Stimulated activated CD4-positive, alpha-beta T cell treated with anti-CD3 and anti-CD28 coated beads, Interleukin-12 subunit alpha, Interleukin-12 subunit beta, amount 100 ng/mL, for 4 hours (primary cell): ENCODE data around the gene CISD3.
"Not testable (repeated sequence)": the region's sequence is repeated elsewhere in the genome, so short reads cannot be mapped to it uniquely, and the experiment has no call there.

ENCODE experiments used
- DNase-seq: peaks from one replicate; pipeline ENCODE4 v3.0.0-alpha.2; 2020

The CISD3 gene

DNA sequence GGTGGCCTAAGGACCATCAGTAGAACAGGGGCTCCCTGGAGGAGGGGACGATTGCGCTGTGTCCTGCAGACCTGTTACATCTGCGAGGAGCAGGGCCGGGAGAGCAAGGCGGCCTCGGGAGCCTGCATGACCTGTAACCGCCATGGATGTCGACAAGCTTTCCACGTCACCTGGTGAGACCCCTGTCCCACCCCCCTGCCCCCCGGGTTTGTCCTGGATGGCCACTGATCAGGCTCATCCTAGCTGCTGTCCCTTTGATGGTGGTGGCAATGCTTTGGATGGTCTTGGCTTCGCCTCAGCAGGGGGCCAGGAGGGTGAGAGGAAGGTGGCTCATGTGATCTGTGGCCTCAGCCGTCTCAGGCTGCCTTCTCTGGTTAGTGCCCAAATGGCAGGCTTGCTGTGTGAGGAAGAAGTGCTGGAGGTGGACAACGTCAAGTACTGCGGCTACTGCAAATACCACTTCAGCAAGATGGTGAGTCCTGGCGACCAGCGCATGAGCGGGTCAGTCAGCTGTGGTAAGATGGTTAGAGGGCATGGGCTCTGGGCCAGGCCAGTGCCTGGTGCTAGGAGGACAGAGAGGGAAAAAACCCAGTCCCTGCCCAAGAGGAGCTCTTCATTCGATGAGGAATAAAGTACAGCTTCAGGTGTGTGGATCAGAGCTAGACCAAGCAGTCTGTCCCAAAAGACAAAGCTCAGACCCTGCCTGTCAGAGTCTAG, 20.9 kb upstream of the CISD3 start:
- no peak for DNase-seq

GRCh38 chr17:38709864-38710603, 20.1 kb upstream of the CISD3 start:
- DNase-seq = no peak

- DNase-seq = no peak
Measured at GRCh38 chr17:38710604-38710962, 19.6 kb upstream of the CISD3 start.

GRCh38 chr17:38710985-38711384, 19.2 kb upstream of the CISD3 start:
- DNase-seq = no peak

DNA sequence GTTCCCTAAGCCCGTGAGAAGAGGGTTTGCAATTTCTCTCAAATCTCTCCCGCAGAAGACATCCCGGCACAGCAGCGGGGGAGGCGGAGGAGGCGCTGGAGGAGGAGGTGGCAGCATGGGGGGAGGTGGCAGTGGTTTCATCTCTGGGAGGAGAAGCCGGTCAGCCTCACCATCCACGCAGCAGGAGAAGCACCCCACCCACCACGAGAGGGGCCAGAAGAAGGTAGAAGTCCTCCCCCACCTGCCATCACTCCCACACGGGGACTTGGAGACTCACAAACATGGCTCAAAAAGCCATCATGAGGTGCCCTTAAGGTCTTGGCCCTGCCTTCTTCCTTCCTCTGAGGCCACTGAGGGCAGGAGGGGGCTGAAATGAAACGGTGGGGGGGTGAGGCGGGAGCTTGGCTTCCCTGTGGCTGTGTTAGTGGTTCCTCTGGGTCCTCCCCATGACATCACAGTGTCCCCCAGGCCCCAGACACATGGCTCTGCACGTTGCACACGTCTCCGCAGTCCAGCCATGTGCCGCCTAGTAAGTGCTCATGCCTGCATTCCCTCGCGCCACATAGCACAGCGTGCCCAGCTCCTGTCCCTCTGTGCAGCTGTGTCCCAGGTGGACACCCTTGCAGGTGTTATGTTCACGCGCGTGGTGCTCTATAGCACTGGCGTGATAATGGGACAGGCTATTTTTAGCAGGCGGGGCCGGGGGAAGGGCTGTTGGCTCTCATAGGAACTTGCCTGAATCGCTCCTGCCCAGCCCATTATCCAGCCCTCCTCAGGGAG, 18.2 kb upstream of the CISD3 start:
- DNase-seq = no peak

DNA sequence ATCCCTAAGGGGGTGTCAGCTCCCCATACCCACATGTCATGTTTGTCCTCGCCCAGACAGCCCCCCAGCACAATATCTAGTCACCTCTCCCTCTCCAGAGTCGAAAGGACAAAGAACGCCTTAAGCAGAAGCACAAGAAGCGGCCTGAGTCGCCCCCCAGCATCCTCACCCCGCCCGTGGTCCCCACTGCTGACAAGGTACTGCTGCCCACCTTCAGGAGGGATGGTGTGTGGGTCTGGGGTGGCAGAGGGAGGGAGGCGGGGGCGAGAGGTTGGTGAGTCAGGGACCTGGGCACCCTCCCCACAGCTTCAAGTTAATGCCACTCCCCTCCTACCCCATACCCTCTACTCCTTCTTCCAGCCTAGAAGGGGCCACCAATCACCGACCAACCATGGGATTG, 17.5 kb upstream of the CISD3 start:
- no peak for DNase-seq

GRCh38 chr17:38713456-38714075, 16.6 kb upstream of the CISD3 start:
- no peak for DNase-seq

GRCh38 chr17:38715216-38715943, 14.8 kb upstream of the CISD3 start:
- no peak for DNase-seq

DNA sequence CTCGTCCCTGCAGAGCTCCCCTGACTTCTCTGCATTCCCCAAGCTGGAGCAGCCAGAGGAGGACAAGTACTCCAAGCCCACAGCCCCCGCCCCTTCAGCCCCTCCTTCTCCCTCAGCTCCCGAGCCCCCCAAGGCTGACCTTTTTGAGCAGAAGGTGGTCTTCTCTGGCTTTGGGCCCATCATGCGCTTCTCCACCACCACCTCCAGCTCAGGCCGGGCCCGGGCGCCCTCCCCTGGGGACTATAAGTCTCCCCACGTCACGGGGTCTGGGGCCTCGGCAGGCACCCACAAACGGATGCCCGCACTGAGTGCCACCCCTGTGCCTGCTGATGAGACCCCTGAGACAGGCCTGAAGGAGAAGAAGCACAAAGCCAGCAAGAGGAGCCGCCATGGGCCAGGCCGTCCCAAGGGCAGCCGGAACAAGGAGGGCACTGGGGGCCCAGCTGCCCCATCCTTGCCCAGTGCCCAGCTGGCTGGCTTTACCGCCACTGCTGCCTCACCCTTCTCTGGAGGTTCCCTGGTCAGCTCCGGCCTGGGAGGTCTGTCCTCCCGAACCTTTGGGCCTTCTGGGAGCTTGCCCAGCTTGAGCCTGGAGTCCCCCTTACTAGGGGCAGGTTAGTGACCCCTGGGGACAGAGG, 13.7 kb upstream of the CISD3 start:
- DNase-seq = no peak

DNA sequence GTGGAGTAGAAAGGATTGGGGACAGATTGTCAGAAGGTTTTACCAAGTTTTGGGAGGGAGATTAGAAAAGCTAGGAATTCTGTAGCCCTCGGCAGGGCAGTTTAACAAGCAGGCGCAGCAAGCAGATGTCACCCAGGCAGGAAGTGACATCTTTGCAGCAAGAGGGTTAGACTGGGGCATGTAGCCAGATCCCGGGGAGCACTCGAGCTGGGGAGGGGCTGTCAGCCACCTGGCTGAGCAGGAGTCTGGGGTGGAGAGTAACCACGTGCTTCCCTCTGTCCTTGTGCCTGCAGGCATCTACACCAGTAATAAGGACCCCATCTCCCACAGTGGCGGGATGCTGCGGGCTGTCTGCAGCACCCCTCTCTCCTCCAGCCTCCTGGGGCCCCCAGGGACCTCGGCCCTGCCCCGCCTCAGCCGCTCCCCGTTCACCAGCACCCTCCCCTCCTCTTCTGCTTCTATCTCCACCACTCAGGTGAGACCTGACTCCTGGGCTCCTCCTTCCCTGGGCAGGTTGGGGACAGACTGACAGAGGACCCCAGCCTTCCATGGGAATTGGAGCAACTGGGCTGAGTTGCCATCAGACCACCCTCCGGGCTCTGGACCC, 12.9 kb upstream of the CISD3 start:
- DNase-seq = no peak

DNA sequence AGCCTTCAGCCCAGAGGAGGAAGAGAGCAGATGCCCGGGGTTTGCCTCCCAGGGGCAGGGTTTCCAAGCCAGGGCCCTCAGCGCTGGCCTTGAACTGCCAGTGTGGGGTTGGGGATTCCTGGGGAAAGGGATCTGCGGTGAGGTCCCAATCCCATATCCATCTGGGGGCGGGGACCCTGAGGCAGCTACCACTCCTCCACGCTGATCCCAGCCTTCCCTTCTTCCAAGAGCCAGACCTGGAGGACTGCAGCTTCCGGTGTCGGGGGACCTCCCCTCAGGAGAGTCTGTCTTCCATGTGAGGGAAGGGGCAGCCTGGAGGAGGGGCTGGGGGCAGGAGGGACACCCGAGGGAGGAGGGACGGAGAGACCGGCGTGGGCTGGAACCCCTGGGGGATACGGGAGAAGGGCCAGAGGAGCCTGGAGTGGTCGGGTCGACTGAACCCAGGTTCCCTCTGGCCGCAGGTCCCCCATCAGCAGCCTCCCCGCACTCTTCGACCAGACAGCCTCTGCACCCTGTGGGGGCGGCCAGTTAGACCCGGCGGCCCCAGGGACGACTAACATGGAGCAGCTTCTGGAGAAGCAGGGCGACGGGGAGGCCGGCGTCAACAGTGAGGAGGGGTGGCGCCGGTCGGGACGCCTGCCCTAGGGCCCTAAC, 10.7 kb upstream of the CISD3 start:
- DNase-seq = no peak

DNA sequence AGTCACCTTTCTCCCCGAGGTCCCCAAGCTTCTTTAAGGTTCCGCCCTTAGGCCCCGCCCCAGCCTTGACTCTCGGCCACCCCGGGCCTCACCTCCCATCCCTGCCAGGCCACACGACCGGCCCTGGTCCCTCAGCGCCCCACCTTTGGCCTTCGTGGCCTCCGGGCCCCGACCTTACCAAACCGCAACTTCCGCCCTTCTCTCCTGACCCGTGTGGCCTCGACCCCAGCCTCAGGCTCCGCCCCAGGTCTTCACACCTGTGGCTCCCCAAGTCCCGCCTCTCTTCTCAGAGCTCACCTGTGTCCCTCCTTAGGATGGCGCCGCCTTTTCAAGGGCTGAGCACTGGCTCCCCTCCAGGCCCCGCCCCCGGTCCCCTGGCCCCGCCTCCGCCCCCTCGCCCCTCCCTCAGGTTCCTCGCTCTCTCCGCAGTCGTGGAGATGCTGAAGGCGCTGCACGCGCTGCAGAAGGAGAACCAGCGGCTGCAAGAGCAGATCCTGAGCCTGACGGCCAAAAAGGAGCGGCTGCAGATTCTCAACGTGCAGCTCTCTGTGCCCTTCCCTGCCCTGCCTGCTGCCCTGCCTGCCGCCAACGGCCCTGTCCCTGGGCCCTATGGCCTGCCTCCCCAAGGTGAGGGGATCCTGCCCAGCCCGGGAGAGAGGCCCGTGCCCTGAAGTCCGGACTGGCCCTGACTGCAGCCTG, 10.0 kb upstream of the CISD3 start:
- DNase-seq = no peak

DNA sequence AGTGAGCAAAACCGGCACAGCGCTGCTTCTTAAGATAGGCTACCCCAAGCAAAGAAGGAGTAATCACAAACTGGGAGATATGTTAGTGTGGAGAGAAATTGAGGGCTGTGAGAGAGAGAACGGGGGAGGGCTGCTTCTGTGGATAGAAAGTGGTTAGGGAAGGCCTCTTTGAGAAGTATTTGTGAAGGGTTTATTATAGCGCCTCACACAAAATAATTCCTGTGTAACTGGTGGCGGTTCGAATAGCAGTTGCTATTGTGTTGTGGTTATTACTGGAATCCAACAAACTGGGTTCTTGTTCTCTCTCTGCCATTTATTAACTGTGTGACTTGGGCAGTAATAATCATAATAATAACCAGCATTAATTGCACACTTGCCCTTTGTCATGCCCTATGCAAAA, 9.2 kb upstream of the CISD3 start:
- DNase-seq = no peak

- DNase-seq = no peak
Measured at GRCh38 chr17:38721802-38722201, 8.3 kb upstream of the CISD3 start.

DNA sequence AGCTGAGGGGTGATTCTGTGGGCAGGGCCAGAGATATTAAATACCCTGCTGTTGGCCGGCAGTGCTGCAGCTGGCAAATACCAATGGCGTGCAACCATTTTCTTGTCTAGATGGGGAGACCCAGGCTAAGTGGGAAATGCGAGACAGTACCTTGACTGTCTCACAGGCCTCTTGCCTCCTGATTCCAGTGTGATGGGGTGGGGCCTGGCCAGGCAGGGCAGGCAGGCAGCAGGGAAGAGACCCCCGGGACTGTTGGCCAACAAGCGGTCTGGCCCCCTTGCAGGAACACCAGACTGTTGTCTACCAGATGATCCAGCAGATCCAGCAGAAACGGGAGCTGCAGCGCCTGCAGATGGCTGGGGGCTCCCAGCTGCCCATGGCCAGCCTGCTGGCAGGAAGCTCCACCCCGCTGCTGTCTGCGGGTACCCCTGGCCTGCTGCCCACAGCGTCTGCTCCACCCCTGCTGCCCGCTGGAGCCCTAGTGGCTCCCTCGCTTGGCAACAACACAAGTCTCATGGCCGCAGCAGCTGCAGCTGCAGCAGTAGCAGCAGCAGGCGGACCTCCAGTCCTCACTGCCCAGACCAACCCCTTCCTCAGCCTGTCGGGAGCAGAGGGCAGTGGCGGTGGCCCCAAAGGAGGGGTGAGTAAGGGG, 5.7 kb upstream of the CISD3 start:
- no peak for DNase-seq

DNA sequence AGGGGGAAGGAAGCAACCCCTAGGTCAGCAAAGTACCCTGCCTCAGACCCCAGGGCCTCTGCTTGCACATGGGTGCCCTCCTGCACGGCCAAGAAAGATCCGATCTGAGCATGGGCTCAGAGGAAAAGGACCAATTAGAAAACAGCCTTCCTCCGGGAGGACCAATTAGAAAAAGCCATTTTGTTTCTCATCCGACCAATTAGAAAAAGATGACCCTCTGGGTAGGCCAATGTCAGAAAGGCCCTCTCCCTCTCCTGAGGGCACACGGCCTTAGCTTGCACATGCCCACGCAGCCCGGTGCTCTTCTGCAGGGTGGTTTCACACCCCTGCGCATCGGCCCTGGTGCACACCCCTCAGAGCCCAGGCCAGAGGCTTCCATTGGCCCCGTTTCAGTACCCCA, 5.1 kb upstream of the CISD3 start:
- DNase-seq = no peak

DNA sequence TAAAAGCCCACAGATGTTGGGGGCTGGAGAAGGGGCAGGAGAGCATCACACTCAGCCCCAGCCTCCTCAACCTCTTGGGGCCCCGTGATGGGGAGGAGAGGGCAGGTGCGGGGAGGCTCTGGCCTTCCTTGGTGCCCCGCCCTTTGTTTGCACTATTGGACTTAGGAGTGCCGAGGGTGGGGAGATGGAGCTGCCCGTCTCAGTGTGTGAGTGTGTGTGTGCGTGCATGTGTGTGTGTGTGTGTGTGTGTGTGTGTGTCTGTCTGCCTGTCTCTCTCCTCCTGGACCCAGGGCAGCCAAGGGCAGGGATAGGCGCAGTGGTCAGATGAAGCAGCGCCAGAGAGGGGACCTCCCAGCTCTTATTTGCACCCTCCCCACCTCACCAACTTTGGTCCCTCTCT, 4.0 kb upstream of the CISD3 start:
- not testable (repeated sequence) for DNase-seq

- peak; percentile 65 for DNase-seq
Measured at GRCh38 chr17:38727736-38728135, 2.4 kb upstream of the CISD3 start.

GRCh38 chr17:38728290-38728831, 1.8 kb upstream of the CISD3 start:
- peak; percentile 46 for DNase-seq

DNA sequence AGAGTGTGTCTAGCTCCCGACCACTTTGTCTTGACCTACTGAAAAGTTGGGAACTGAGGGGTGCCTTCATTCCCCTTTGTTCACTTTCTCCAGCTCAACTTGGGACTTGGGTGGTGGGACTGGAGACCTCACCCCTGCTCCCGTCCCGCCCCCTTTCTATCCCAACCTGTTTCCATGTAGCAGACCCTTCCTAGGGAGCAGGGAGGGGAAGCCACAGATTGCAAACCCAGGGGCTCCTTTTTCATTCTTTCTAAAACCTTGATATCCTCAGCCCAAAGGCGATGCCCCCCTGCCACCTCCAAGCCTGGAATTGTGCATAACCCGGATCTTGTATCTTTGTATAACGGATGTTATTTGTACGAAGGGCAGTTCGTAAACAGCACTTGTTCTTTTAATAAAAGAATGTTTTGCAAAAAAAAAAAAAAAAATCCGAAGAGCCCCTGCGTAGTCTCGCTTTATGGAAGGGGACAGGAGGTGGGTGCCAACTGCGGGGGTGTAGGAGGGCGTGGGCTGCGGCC, 714 bp upstream of the CISD3 start:
- DNase-seq = no peak
